K562 (cell line): Measurements from ENCODE around the gene DCLK1. TPM values are rescaled to one million over a fixed set of nuclear protein-coding genes. Genes with fewer than 3 reads are reported as not detected.

Experiments used
- ATAC-seq: fragments of 200-7000 bp; cut with Tn5 transposase; 3 replicates; pipeline ENCODE4 v1.9.1; 2020; ENCODE audit warnings: moderate library complexity
- BruUV-seq: library from RNA; stranded (reverse); fragments of 400-500 nt; replicated peaks from 2 replicates; lab custom pipeline; 2021; lab: Mats Ljungman, UMichigan
- CTCF ChIA-PET: fragments of 300-600 bp; formaldehyde crosslinking; extraction: SDS; loops from one replicate; lab custom pipeline; 2021; ENCODE audit warnings: low intra/inter-chr PET ratio; lab: Yijun Ruan, JAX
- POLR2A ChIA-PET: fragments of 300-600, 350-650 bp; sonication (Branson Sonifier 250); formaldehyde crosslinking; extraction: SDS; loops from one replicate; lab custom pipeline; 2021; ENCODE audit warnings: antibody characterized with exemption, inconsistent platforms; lab: Yijun Ruan, JAX
- DNase-seq, 4 experiments: peaks; one replicate each; pipeline versions ENCODE4 v3.0.0 to v3.0.0-alpha.2; 2011 to 2018; ENCODE audit warnings: low spot score in 3 of 4, mixed read lengths in 3 of 4; ENCODE audit errors: extremely low read depth in 1 of 4
- FAIRE-seq: peaks from 2 replicates; lab custom pipeline; 2011; peaks lifted over from hg19 to GRCh38; lab: Jason Lieb, UNC
- H2AFZ ChIP-seq: 2 replicates; pipeline ENCODE4 v1.6.0; 2011; ENCODE audit warnings: low read depth, low read length, control low read depth, inconsistent platforms
- H3K27ac ChIP-seq: fragments of 200-600 bp; 3 replicates; pipeline ENCODE4 v1.8.0; 2011; ENCODE audit warnings: low read depth, mild to moderate bottlenecking, control low read depth, inconsistent platforms, low read length, moderate library complexity, mixed read lengths; ENCODE audit errors: extremely low read depth
- H3K27me3 ChIP-seq, 2 experiments: fragments of 300-600 bp in 1 of 2; 2 replicates in 1 of 2; 3 replicates in 1 of 2; pipeline versions ENCODE4 v1.6.0 to v1.8.0; 2011; ENCODE audit warnings: inconsistent platforms in 2 of 2, low read length in 2 of 2, mild to moderate bottlenecking in 1 of 2, mixed read lengths in 1 of 2, moderate library complexity in 1 of 2; ENCODE audit not compliant: control insufficient read depth in 2 of 2, insufficient read depth in 2 of 2
- H3K36me3 ChIP-seq: fragments of 300-600 bp; 3 replicates; pipeline ENCODE4 v1.8.0; 2011; ENCODE audit warnings: mild to moderate bottlenecking, low read length, inconsistent platforms; ENCODE audit not compliant: control insufficient read depth, insufficient read depth
- H3K4me1 ChIP-seq, 2 experiments: fragments of 200-600 bp in 1 of 2; replicated peaks in 1 of 2; 2 replicates in 1 of 2; 3 replicates in 1 of 2; pipeline versions ENCODE4 v1.5.1 to v1.8.0; 2011; ENCODE audit warnings: inconsistent platforms in 2 of 2, low read length in 2 of 2, mild to moderate bottlenecking in 1 of 2, mixed read lengths in 1 of 2, moderate library complexity in 1 of 2; ENCODE audit not compliant: control insufficient read depth in 2 of 2, insufficient read depth in 2 of 2
- H3K4me2 ChIP-seq: 2 replicates; pipeline ENCODE4 v1.6.1; 2011; ENCODE audit warnings: low read length, control low read depth, inconsistent platforms, mixed read lengths; ENCODE audit not compliant: insufficient read depth
- H3K4me3 ChIP-seq: fragments of 200-600 bp; sonication (generic), shearing (Covaris generic); 2 replicates; pipeline ENCODE4 v1.5.1; 2016; ENCODE audit warnings: control low read depth, inconsistent platforms
- H3K79me2 ChIP-seq: fragments of 200-600 bp; 3 replicates; pipeline ENCODE4 v1.8.0; 2011; ENCODE audit warnings: low read length, inconsistent platforms; ENCODE audit not compliant: control insufficient read depth, insufficient read depth
- H3K9ac ChIP-seq, 2 experiments: 2 replicates each; pipeline versions ENCODE4 v1.6.0 to v1.6.1; 2011; ENCODE audit warnings: low read depth in 2 of 2, low read length in 2 of 2, control low read depth in 1 of 2, inconsistent platforms in 1 of 2, mild to moderate bottlenecking in 1 of 2, mixed read lengths in 1 of 2; ENCODE audit not compliant: insufficient read depth in 1 of 2
- H3K9me1 ChIP-seq: one replicate; pipeline ENCODE4 v1.6.0; 2011; ENCODE audit warnings: inconsistent platforms, mild to moderate bottlenecking, low read length, moderate library complexity; ENCODE audit not compliant: control insufficient read depth, insufficient read depth
- H3K9me3 ChIP-seq: replicated peaks from 2 replicates; pipeline ENCODE4 v1.5.1; 2011; ENCODE audit warnings: low read depth, low read length, inconsistent platforms; ENCODE audit not compliant: control insufficient read depth, insufficient read depth
- H4K20me1 ChIP-seq: replicated peaks from 2 replicates; pipeline ENCODE4 v1.6.1; 2011; ENCODE audit warnings: low read length, inconsistent platforms, mixed read lengths; ENCODE audit not compliant: control insufficient read depth, insufficient read depth
- ID3 ChIP-seq, 2 experiments: fragments of 250-450 bp in 1 of 2; fragments of 450-650 bp in 1 of 2; sonication (Bioruptor Pico) in 1 of 2; IDR thresholded peaks; 2 replicates each; pipeline versions ENCODE4 v1.6.1 to v1.8.0; 2016 to 2021; ENCODE audit warnings: mild to moderate bottlenecking in 2 of 2, moderate library complexity in 2 of 2, missing compliant biosample characterization in 1 of 2, missing genetic modification characterization in 1 of 2
- RNF219 ChIP-seq: fragments of 250-450 bp; sonication (Bioruptor Pico); IDR thresholded peaks from 2 replicates; pipeline ENCODE4 v1.5.0; 2022; ENCODE audit warnings: mild to moderate bottlenecking
- ZNF143 ChIP-seq: sonication (generic); formaldehyde crosslinking; IDR thresholded peaks from 2 replicates; pipeline ENCODE4 v1.9.0; 2022; ENCODE audit warnings: mild to moderate bottlenecking, missing genetic modification reagents
- ZNF512 ChIP-seq: IDR thresholded peaks from 2 replicates; pipeline ENCODE4 v1.6.1; 2016; ENCODE audit warnings: missing genetic modification characterization, missing compliant biosample characterization
- WGBS: fragments of 100-300 bp; shearing (Covaris generic); methylation state at CpG from one replicate; pipeline ENCODE4 v1.1.6; 2016; ENCODE audit warnings: low coverage, mixed read lengths; ENCODE audit not compliant: insufficient coverage; ENCODE audit errors: missing lambda C conversion rate; 5-methylcytosine and 5-hydroxymethylcytosine counted together
- in situ Hi-C: fragments of 300-500 bp; cut with MboI; formaldehyde crosslinking; loops from 4 replicates; pipeline ENCODE4 v1.15.0; 2018; ENCODE audit warnings: inconsistent platforms, mixed read lengths
- intact Hi-C: fragments of 100-400 bp; cut with micrococcal nuclease; formaldehyde crosslinking; loops from 2 replicates; pipeline ENCODE4 v1.14.2; 2022
- polyA plus RNA-seq, 8 experiments: library from polyadenylated mRNA; depleted of rRNA in 4 of 8; stranded (reverse) in 5 of 8; unstranded in 3 of 8; fragments of >200 nt; fragmentation: Nextera tagmentation in 2 of 8; fragmentation: Illumina TruSeq in 1 of 8; extraction: Ambion mirVana in 2 of 8; extraction: Trizol in 1 of 8; gene quantifications; 2 replicates each; pipeline versions ENCODE4 v1.2.1 to v1.2.3, GENCODE V29; 2011 to 2014; ENCODE audit warnings: inconsistent platforms in 1 of 8, missing spikeins in 1 of 8
- total RNA-seq, 7 experiments: library from RNA; depleted of rRNA in 6 of 7; stranded (reverse); fragments of >200 nt in 6 of 7; fragmentation: Illumina TruSeq in 2 of 7; extraction: Trizol in 2 of 7; gene quantifications; 2 replicates each; pipeline versions ENCODE4 v1.2.1 to v1.2.3, GENCODE V29; 2011 to 2021; ENCODE audit warnings: low replicate concordance in 1 of 7

DCLK1 gene
- total and polyA plus RNA-seq, 9 of the 15 experiments (the other 6 are each of a cell fraction or from before 2014, with no cell fraction given), result 0.07 TPM; not detected in 8

- Histone ChIP-seq H3K4me1 (no peaks in the 10 kb centered on the region; a peak in 1 of 5 replicates), H3K36me3 (no peaks in the 10 kb centered on the region), H3K4me3 (no peak overlapping the region), H3K9me1 (no peaks in the 10 kb centered on the region), H3K9ac (no peak overlapping the region), H3K4me2 (no peak overlapping the region), H3K79me2 (no peaks in the 10 kb centered on the region), H4K20me1 (no peaks in the 10 kb centered on the region), H3K9me3 (no peaks in the 10 kb centered on the region), H3K27ac (no peak overlapping the region), H3K27me3 (no peaks in the 10 kb centered on the region), H2AFZ (no peak overlapping the region)
- DNase-seq (no peak), ATAC-seq (no peak), FAIRE-seq (no peak)
- intact Hi-C loops, result no loop called here
- ChIA-PET CTCF (no interaction called here), POLR2A (no interaction called here)
- in situ Hi-C loops, result no loop called here
- no TSS peak for BruUV-seq
- WGBS, result 5% methylated on average over 4 of the region's 4 CpGs
- no peak for TF ChIP-seq ZNF143 (CRISPR knock-in tag)
- TF ChIP-seq RNF219 (CRISPR knock-in tag), result no peak
- TF ChIP-seq ID3 (CRISPR knock-in tag; IDR thresholded peaks at IDR 0.05), result no peak
- no peak for TF ChIP-seq ID3 (tag; IDR thresholded peaks at IDR 0.05)
- TF ChIP-seq ZNF512 (tag), result no peak
Measured at GRCh38 chr13:36146511-36147269, 15.5 kb upstream of the DCLK1 start.
